GM12878 (cell line): ENCODE results near the gene SRPK3. TPM values are rescaled to one million over a fixed set of nuclear protein-coding genes. Genes with fewer than 3 reads are reported as not detected.

Source experiments
- ATAC-seq: fragments of 200-7000 bp; cut with Tn5 transposase; 3 replicates; pipeline ENCODE4 v1.9.1; 2020; ENCODE audit warnings: mild to moderate bottlenecking, moderate library complexity
- BruUV-seq: library from RNA; stranded (reverse); fragments of 400-500 nt; replicated peaks from 2 replicates; lab custom pipeline; 2021; lab: Mats Ljungman, UMichigan
- CTCF ChIA-PET: fragments of 300-600 bp; sonication (Branson Sonifier 250); formaldehyde crosslinking; extraction: SDS; loops from one replicate; lab custom pipeline; 2021; ENCODE audit warnings: inconsistent platforms; lab: Yijun Ruan, JAX
- POLR2A ChIA-PET: fragments of 350-600 bp; formaldehyde crosslinking; extraction: SDS; loops from one replicate; lab custom pipeline; 2021; ENCODE audit warnings: inconsistent platforms; lab: Charles Lee
- RAD21 ChIA-PET: fragments of 300-600 bp; sonication (Branson Sonifier 250); formaldehyde crosslinking; loops from one replicate; lab custom pipeline; 2023; ENCODE audit warnings: antibody characterized with exemption; ENCODE audit not compliant: unreplicated experiment; lab: Charles Lee
- SMC1A ChIA-PET: fragments of 300-600 bp; sonication (Branson Sonifier 250); formaldehyde crosslinking; loops from one replicate; lab custom pipeline; 2023; ENCODE audit not compliant: unreplicated experiment, uncharacterized antibody; lab: Charles Lee
- DNase-seq: peaks from one replicate; pipeline ENCODE4 v3.0.0-alpha.2; 2011; ENCODE audit warnings: low read depth, low spot score
- FAIRE-seq: peaks from 3 replicates; lab custom pipeline; 2011; peaks lifted over from hg19 to GRCh38; lab: Jason Lieb, UNC
- H2AFZ ChIP-seq: 2 replicates; pipeline ENCODE4 v1.6.0; 2011; ENCODE audit warnings: low read depth, low read length, control low read depth; ENCODE audit not compliant: control insufficient read depth
- H3K27ac ChIP-seq: 2 replicates; pipeline ENCODE4 v1.5.1; 2011; ENCODE audit warnings: control low read depth; ENCODE audit not compliant: control insufficient read depth, insufficient read depth
- H3K27me3 ChIP-seq, 2 experiments: replicated peaks in 1 of 2; 2 replicates each; pipeline versions ENCODE4 v1.6.0 to v1.6.1; 2011; ENCODE audit warnings: low read length in 1 of 2; ENCODE audit not compliant: control insufficient read depth in 2 of 2, insufficient read depth in 2 of 2
- H3K36me3 ChIP-seq, 2 experiments: 2 replicates each; pipeline ENCODE4 v1.5.1; 2011; ENCODE audit warnings: low read length in 1 of 2; ENCODE audit not compliant: control insufficient read depth in 2 of 2, insufficient read depth in 2 of 2
- H3K4me1 ChIP-seq: 2 replicates; pipeline ENCODE4 v1.6.1; 2011; ENCODE audit warnings: mild to moderate bottlenecking, low read length, moderate library complexity, mixed read lengths; ENCODE audit not compliant: control insufficient read depth, insufficient read depth
- H3K4me2 ChIP-seq: 2 replicates; pipeline ENCODE4 v1.6.0; 2011; ENCODE audit warnings: control low read depth; ENCODE audit not compliant: control insufficient read depth, insufficient read depth
- H3K4me3 ChIP-seq: fragments of 200-600 bp; sonication (generic); 2 replicates; pipeline ENCODE4 v1.5.1; 2016
- H3K79me2 ChIP-seq: 2 replicates; pipeline ENCODE4 v1.6.0; 2011; ENCODE audit warnings: low read length; ENCODE audit not compliant: control insufficient read depth, insufficient read depth
- H3K9ac ChIP-seq: 2 replicates; pipeline ENCODE4 v1.8.0; 2011; ENCODE audit warnings: low read length, control low read depth, mixed read lengths; ENCODE audit not compliant: control insufficient read depth, insufficient read depth
- H3K9me3 ChIP-seq: replicated peaks from 3 replicates; pipeline ENCODE4 v1.5.1; 2011; ENCODE audit warnings: mild to moderate bottlenecking, low read length; ENCODE audit not compliant: control insufficient read depth, insufficient read depth
- H4K20me1 ChIP-seq: 2 replicates; pipeline ENCODE4 v1.6.0; 2011; ENCODE audit not compliant: control insufficient read depth, insufficient read depth
- CHD4 ChIP-seq: fragments of 200-600 bp; sonication (generic); IDR thresholded peaks from 2 replicates; pipeline ENCODE4 v1.6.1; 2016; ENCODE audit warnings: mild to moderate bottlenecking
- FOXM1 ChIP-seq: IDR thresholded peaks from 2 replicates; pipeline ENCODE4 v1.6.1; 2012; ENCODE audit warnings: low read depth, mild to moderate bottlenecking, inconsistent platforms, low read length, moderate library complexity
- GABPA ChIP-seq: IDR thresholded peaks from 2 replicates; pipeline ENCODE4 v1.6.1; 2014; ENCODE audit warnings: antibody characterized with exemption, low read depth, mild to moderate bottlenecking, inconsistent platforms
- KLF5 ChIP-seq: fragments of 450-650 bp; IDR thresholded peaks from 2 replicates; pipeline ENCODE4 v1.6.1; 2014; ENCODE audit warnings: mild to moderate bottlenecking; ENCODE audit not compliant: partially characterized antibody
- NFYB ChIP-seq: IDR thresholded peaks from 2 replicates; pipeline ENCODE4 v1.6.1; 2011; ENCODE audit warnings: low read depth, mild to moderate bottlenecking, low read length, improper control_type of control experiment, moderate library complexity; ENCODE audit not compliant: insufficient read depth
- NR2C2 ChIP-seq: IDR thresholded peaks from 2 replicates; pipeline ENCODE4 v1.6.1; 2011; ENCODE audit warnings: borderline replicate concordance, low read depth; ENCODE audit not compliant: control insufficient read depth, insufficient read length
- RB1 ChIP-seq: fragments of 450-650 bp; formaldehyde crosslinking; IDR thresholded peaks from 2 replicates; pipeline ENCODE4 v1.6.1; 2017; ENCODE audit warnings: mild to moderate bottlenecking, borderline replicate concordance
- SMAD1 ChIP-seq: fragments of 450-650 bp; IDR thresholded peaks from 2 replicates; pipeline ENCODE4 v1.6.1; 2018; ENCODE audit warnings: mild to moderate bottlenecking, low read depth; ENCODE audit not compliant: partially characterized antibody
- SREBF1 ChIP-seq: IDR thresholded peaks from 2 replicates; pipeline ENCODE4 v1.6.1; 2012; ENCODE audit warnings: mild to moderate bottlenecking, low read length
- SRF ChIP-seq, 2 experiments: IDR thresholded peaks; 2 replicates each; pipeline ENCODE4 v1.6.1; 2011; ENCODE audit warnings: low read depth in 2 of 2, low read length in 2 of 2, mild to moderate bottlenecking in 1 of 2, moderate library complexity in 1 of 2
- STAT3 ChIP-seq: IDR thresholded peaks from 2 replicates; pipeline ENCODE4 v1.6.1; 2011; ENCODE audit warnings: low read depth, low read length, improper control_type of control experiment
- SUZ12 ChIP-seq: fragments of 200-600 bp; sonication (generic); IDR thresholded peaks from one replicate; pipeline ENCODE4 v1.6.1; 2018; ENCODE audit warnings: antibody characterized with exemption, mild to moderate bottlenecking; ENCODE audit not compliant: unreplicated experiment
- TCF7 ChIP-seq: IDR thresholded peaks from 2 replicates; pipeline ENCODE4 v1.6.1; 2014; ENCODE audit warnings: antibody characterized with exemption, borderline replicate concordance
- ZNF24 ChIP-seq: fragments of 450-650 bp; IDR thresholded peaks from 2 replicates; pipeline ENCODE4 v1.6.1; 2017; ENCODE audit warnings: antibody characterized with exemption, mild to moderate bottlenecking
- WGBS: methylation state at CpG from one replicate; pipeline ENCODE4 v1.1.6; 2016; ENCODE audit warnings: low lambda C conversion rate; ENCODE audit not compliant: insufficient replicate concordance, insufficient coverage; ENCODE audit errors: missing lambda C conversion rate; 5-methylcytosine and 5-hydroxymethylcytosine counted together
- in situ Hi-C: fragments of 300-500 bp; cut with MboI; formaldehyde crosslinking; loops from 9 replicates; pipeline ENCODE4 v1.14.3; 2018; ENCODE audit warnings: mixed read lengths
- intact Hi-C: fragments of 100-400 bp; cut with micrococcal nuclease; formaldehyde crosslinking; loops from one replicate; pipeline ENCODE4 v1.14.2; 2022; ENCODE audit not compliant: unreplicated experiment
- polyA plus RNA-seq, 11 experiments: library from polyadenylated mRNA; depleted of rRNA in 4 of 11; unstranded in 6 of 11; stranded (reverse) in 5 of 11; fragments of >200 nt; fragmentation: Nextera tagmentation in 4 of 11; fragmentation: Illumina TruSeq in 1 of 11; extraction: Ambion mirVana in 4 of 11; extraction: Trizol in 1 of 11; gene quantifications; 1 replicate in 1 of 11; 2 replicates in 10 of 11; pipeline versions ENCODE4 v1.2.1 to v1.2.3, GENCODE V29; 2011 to 2016; ENCODE audit warnings: inconsistent platforms in 2 of 11, missing spikeins in 2 of 11, low read depth in 1 of 11
- total RNA-seq, 4 experiments: library from RNA; depleted of rRNA in 3 of 4; stranded (reverse); fragments of >200 nt in 3 of 4; fragmentation: Illumina TruSeq in 1 of 4; extraction: Trizol in 1 of 4; gene quantifications; 2 replicates each; pipeline versions ENCODE4 v1.2.1 to v1.2.3, GENCODE V29; 2013 to 2021
- TF ChIP-seq, protein P1 (sequence below): fragments of 450-650 bp; IDR thresholded peaks from 2 replicates; pipeline ENCODE4 v1.6.1; 2014; ENCODE audit warnings: mild to moderate bottlenecking
- TF ChIP-seq, protein P2 (sequence below): IDR thresholded peaks from 2 replicates; pipeline ENCODE4 v1.6.1; 2012; ENCODE audit warnings: low read depth, low read length, improper control_type of control experiment

SRPK3 gene
- total and polyA plus RNA-seq, 10 of the 15 experiments (the other 5 are each of a cell fraction or from before 2014, with no cell fraction given): 0.05 to 0.19 TPM; not detected in 8

DNA sequence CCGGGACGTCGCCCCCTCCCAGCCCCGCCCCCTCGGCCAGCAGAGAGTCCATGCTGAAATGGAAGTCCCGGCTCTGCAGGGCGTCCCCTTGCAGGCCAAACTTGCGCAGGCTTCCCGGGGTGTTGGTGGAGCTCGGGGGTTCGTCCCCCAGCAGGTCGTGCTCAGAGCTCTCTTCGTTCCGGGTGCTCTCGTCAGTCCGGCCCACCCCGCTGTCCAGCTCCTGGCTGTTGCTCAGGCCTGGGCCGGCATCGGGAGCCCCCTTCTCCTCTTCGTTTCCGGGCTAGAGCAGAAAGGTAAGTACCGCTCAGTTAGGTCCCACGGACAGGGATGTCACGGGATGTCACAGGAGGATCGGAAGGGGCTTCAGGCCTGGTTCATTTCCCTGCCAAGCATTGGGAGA lies 23.8 kb downstream of the SRPK3 start (continued):
- TF ChIP-seq SUZ12: no peak
- no peak for TF ChIP-seq SMAD1
- TF ChIP-seq, protein P1, sequence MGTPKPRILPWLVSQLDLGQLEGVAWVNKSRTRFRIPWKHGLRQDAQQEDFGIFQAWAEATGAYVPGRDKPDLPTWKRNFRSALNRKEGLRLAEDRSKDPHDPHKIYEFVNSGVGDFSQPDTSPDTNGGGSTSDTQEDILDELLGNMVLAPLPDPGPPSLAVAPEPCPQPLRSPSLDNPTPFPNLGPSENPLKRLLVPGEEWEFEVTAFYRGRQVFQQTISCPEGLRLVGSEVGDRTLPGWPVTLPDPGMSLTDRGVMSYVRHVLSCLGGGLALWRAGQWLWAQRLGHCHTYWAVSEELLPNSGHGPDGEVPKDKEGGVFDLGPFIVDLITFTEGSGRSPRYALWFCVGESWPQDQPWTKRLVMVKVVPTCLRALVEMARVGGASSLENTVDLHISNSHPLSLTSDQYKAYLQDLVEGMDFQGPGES: no peak
- TF ChIP-seq ZNF24: no peak
- no peak for TF ChIP-seq STAT3

DNA sequence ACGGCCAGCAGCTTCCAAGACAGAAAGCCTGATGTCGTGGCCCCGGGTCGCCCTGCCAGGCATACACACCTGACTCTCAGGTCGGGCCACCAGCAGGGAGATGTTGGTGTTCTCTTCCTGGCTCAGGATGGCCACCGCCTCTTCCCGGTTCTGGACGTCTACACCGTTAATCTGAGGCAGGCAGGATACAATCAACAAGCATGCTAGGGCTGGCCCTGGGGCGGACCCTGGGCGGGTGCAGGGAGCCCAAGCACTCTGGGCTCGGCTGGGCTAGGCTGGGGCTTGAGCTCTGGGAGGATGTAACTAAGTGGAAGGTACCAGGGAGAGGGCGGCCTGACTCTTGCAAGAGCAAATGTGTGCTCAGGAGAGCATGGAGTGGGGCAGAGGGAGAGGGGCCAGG lies 24.6 kb downstream of the SRPK3 start:
- RAD21 ChIA-PET: interaction anchor here (0.7 kb wide), 1 partner anchor 102 kb away, joined by 4 read pairs; no protein-coding TSS in a partner anchor
- Histone ChIP-seq H3K4me1 (no peaks in the 10 kb centered on the region), H3K36me3 (no peaks in the 10 kb centered on the region), H3K79me2 (no peaks in the 10 kb centered on the region), H3K4me2 (no peak overlapping the region), H3K27me3 (no peaks in the 10 kb centered on the region; a peak in 1 of 4 replicates), H2AFZ (no peak overlapping the region), H3K4me3 (no peak overlapping the region), H3K9me3 (no peaks in the 10 kb centered on the region; the same call in 2 of the 3 replicates), H3K9ac (no peak overlapping the region), H4K20me1 (no peaks in the 10 kb centered on the region), H3K27ac (no peak overlapping the region)
- BruUV-seq: no TSS peak
- intact Hi-C loops: no loop called here
- TF ChIP-seq, protein P2, sequence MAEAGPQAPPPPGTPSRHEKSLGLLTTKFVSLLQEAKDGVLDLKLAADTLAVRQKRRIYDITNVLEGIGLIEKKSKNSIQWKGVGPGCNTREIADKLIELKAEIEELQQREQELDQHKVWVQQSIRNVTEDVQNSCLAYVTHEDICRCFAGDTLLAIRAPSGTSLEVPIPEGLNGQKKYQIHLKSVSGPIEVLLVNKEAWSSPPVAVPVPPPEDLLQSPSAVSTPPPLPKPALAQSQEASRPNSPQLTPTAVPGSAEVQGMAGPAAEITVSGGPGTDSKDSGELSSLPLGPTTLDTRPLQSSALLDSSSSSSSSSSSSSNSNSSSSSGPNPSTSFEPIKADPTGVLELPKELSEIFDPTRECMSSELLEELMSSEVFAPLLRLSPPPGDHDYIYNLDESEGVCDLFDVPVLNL: no peak
- TF ChIP-seq NR2C2 (no peak), KLF5 (no peak), NFYB (no peak), CHD4 (no peak), GABPA (no peak), SREBF1 (no peak), SRF (IDR thresholded peaks at IDR 0.05; ENCODE audit: low read depth in 2 of 2, low read length in 2 of 2) (no peak), RB1 (no peak), FOXM1 (no peak), TCF7 (no peak)
- WGBS: 56% methylated on average over 13 of the region's 13 CpGs
- ATAC-seq (no peak), FAIRE-seq (no peak), DNase-seq (no peak)
- POLR2A ChIA-PET: no interaction called here
- in situ Hi-C loops: loop anchor here (25.0 kb wide), 1 partner anchor 618 kb away; the partner anchor contains the start of gene MAGEA1
- SMC1A ChIA-PET: no interaction called here
- CTCF ChIA-PET: no interaction called here
